ENCODE measurements around the gene LCE1B.

GRCh38 chr1:152811050-152811449 is 721 bp upstream of the LCE1B start:
- TF ChIP-seq CTCF (IDR thresholded peaks at IDR 0.05; ENCODE audit: low read depth, low read length, poor library complexity, severe bottlenecking) (no peak), EZH2phosphoT487 (IDR thresholded peaks at IDR 0.05; ENCODE audit: borderline replicate concordance, low read length) (no peak)

Data from DOHH2 (cell line).